Neural cell (in vitro differentiated cells): Measurements from ENCODE around the gene CELF4. TPM values are rescaled to one million over a fixed set of nuclear protein-coding genes. Genes with fewer than 3 reads are reported as not detected.

Source experiments
- H2AFZ ChIP-seq: fragments of 200-600, 300-800 bp; sonication (generic), shearing (Covaris generic); 2 replicates; pipeline ENCODE4 v1.6.0; 2014; ENCODE audit warnings: low read depth, mild to moderate bottlenecking, antibody characterized with exemption, low read length, moderate library complexity
- H3F3A ChIP-seq: fragments of 200-600 bp; shearing (Covaris generic); 2 replicates; pipeline ENCODE4 v1.6.1; 2016; ENCODE audit warnings: mild to moderate bottlenecking, moderate library complexity, mixed read lengths, antibody characterized with exemption, low read length; ENCODE audit not compliant: insufficient read depth, poor library complexity, severe bottlenecking
- H3K27ac ChIP-seq: fragments of 200-600, 300-800 bp; sonication (generic), shearing (Covaris generic); 2 replicates; pipeline ENCODE4 v1.5.1; 2014; ENCODE audit warnings: mild to moderate bottlenecking, low read length, moderate library complexity
- H3K27me3 ChIP-seq: fragments of 300-800, 200-600 bp; sonication (generic), shearing (Covaris generic); 2 replicates; pipeline ENCODE4 v1.6.0; 2014; ENCODE audit warnings: mild to moderate bottlenecking, low read depth, low read length, moderate library complexity; ENCODE audit not compliant: insufficient read depth
- H3K36me3 ChIP-seq: fragments of 300-800, 200-600 bp; sonication (generic), shearing (Covaris generic); 2 replicates; pipeline ENCODE4 v1.5.1; 2014; ENCODE audit warnings: mild to moderate bottlenecking, antibody characterized with exemption, low read length, moderate library complexity; ENCODE audit not compliant: insufficient read depth
- H3K4me2 ChIP-seq: fragments of 300-800, 200-600 bp; sonication (generic), shearing (Covaris generic); 2 replicates; pipeline ENCODE4 v1.6.0; 2014; ENCODE audit warnings: mild to moderate bottlenecking, low read length
- H3K4me3 ChIP-seq: fragments of 300-800, 200-600 bp; sonication (generic), shearing (Covaris generic); 2 replicates; pipeline ENCODE4 v1.5.1; 2014; ENCODE audit warnings: mild to moderate bottlenecking, low read length, moderate library complexity
- H3K79me2 ChIP-seq: fragments of 200-600 bp; shearing (Covaris generic); replicated peaks from 2 replicates; pipeline ENCODE4 v1.6.0; 2014; ENCODE audit warnings: mild to moderate bottlenecking, low read length, moderate library complexity; ENCODE audit not compliant: insufficient read depth
- H3K9ac ChIP-seq: fragments of 300-800, 200-600 bp; sonication (generic), shearing (Covaris generic); 2 replicates; pipeline ENCODE4 v1.6.1; 2016; ENCODE audit warnings: mild to moderate bottlenecking, low read length, mixed read lengths
- H3K9me2 ChIP-seq: fragments of 200-600 bp; shearing (Covaris generic); 2 replicates; pipeline ENCODE4 v1.6.1; 2016; ENCODE audit warnings: mild to moderate bottlenecking, low read length, mixed read lengths; ENCODE audit not compliant: insufficient read depth
- H3K9me3 ChIP-seq: fragments of 200-600, 300-800 bp; sonication (generic), shearing (Covaris generic); 2 replicates; pipeline ENCODE4 v1.6.1; 2016; ENCODE audit warnings: mild to moderate bottlenecking, mixed run types, low read length, moderate library complexity, mixed read lengths
- H4K20me1 ChIP-seq: fragments of 200-600 bp; shearing (Covaris generic); 2 replicates; pipeline ENCODE4 v1.6.1; 2016; ENCODE audit warnings: mild to moderate bottlenecking, mixed run types; ENCODE audit not compliant: insufficient read depth
- EP300 ChIP-seq: fragments of 450-650 bp; conservative IDR thresholded peaks from 2 replicates; pipeline ENCODE4 v1.6.1; 2014; ENCODE audit warnings: antibody characterized with exemption, mild to moderate bottlenecking, moderate library complexity; ENCODE audit not compliant: poor library complexity, severe bottlenecking
- EZH2 ChIP-seq: fragments of 200-600, 300-800 bp; shearing (Covaris generic), sonication (generic); IDR thresholded peaks from 2 replicates; pipeline ENCODE4 v1.6.1; 2014; ENCODE audit warnings: antibody characterized with exemption, low read length, borderline replicate concordance, mild to moderate bottlenecking; ENCODE audit not compliant: insufficient read depth, poor library complexity, severe bottlenecking
- MXI1 ChIP-seq: fragments of 450-650 bp; conservative IDR thresholded peaks from 2 replicates; pipeline ENCODE4 v1.6.1; 2014; ENCODE audit warnings: antibody characterized with exemption, mild to moderate bottlenecking; ENCODE audit not compliant: poor library complexity, severe bottlenecking
- POLR2AphosphoS5 ChIP-seq: IDR thresholded peaks from 2 replicates; pipeline ENCODE4 v1.6.1; 2012
- RAD21 ChIP-seq: fragments of 450-650 bp; conservative IDR thresholded peaks from 2 replicates; pipeline ENCODE4 v1.6.1; 2014; ENCODE audit warnings: antibody characterized with exemption, mild to moderate bottlenecking, moderate library complexity
- REST ChIP-seq: IDR thresholded peaks from 2 replicates; pipeline ENCODE4 v1.6.1; 2012; ENCODE audit warnings: borderline replicate concordance
- SMC3 ChIP-seq: fragments of 450-650 bp; conservative IDR thresholded peaks from 2 replicates; pipeline ENCODE4 v1.6.1; 2014; ENCODE audit warnings: antibody characterized with exemption, mild to moderate bottlenecking, moderate library complexity; ENCODE audit not compliant: poor library complexity
- TAF1 ChIP-seq: IDR thresholded peaks from 2 replicates; pipeline ENCODE4 v1.6.1; 2012; ENCODE audit warnings: low read depth
- polyA plus RNA-seq: library from polyadenylated mRNA; depleted of rRNA; stranded (reverse); fragments of >200 nt; gene quantifications from 2 replicates; pipeline ENCODE4 v1.2.3, GENCODE V29; 2014
- TF ChIP-seq, protein P1 (sequence below): fragments of 450-650 bp; IDR thresholded peaks from 2 replicates; pipeline ENCODE4 v1.5.1; 2014; ENCODE audit warnings: antibody characterized with exemption, mild to moderate bottlenecking, moderate library complexity; ENCODE audit not compliant: poor library complexity, severe bottlenecking

Gene CELF4
- polyA plus RNA-seq, 1 donor from 2014 or later, result 191 TPM

DNA sequence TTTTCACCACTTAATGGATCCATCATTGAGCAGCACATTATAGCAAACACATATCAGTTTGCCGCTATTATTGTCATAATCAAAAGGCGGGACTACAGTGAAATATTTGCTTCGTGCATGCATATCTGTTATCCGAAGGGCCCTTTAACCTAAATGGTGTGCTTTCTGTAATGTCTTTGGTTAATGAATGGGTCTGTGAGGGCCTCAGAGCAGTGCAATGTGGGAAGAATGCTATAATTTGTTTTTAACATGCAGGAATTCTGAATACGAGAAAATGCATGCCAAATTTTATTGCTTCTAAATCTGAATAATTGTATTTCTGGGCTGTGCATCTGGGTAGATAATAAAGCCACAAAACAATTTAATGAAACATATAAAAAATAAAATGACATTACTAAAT, 32.8 kb upstream of the CELF4 start:
- no peaks in the 10 kb centered on the region for H3K27me3 ChIP-seq
- TF ChIP-seq EZH2 (no peak), POLR2AphosphoS5 (no peak), REST (no peak), SMC3 (no peak), TAF1 (no peak), RAD21 (no peak), EP300 (no peak), MXI1 (no peak)
- TF ChIP-seq, protein P1, sequence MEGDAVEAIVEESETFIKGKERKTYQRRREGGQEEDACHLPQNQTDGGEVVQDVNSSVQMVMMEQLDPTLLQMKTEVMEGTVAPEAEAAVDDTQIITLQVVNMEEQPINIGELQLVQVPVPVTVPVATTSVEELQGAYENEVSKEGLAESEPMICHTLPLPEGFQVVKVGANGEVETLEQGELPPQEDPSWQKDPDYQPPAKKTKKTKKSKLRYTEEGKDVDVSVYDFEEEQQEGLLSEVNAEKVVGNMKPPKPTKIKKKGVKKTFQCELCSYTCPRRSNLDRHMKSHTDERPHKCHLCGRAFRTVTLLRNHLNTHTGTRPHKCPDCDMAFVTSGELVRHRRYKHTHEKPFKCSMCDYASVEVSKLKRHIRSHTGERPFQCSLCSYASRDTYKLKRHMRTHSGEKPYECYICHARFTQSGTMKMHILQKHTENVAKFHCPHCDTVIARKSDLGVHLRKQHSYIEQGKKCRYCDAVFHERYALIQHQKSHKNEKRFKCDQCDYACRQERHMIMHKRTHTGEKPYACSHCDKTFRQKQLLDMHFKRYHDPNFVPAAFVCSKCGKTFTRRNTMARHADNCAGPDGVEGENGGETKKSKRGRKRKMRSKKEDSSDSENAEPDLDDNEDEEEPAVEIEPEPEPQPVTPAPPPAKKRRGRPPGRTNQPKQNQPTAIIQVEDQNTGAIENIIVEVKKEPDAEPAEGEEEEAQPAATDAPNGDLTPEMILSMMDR, result no peak

GRCh38 chr18:37590346-37590745, 24.7 kb upstream of the CELF4 start:
- Histone ChIP-seq H3K9me3 (no peaks in the 10 kb centered on the region), H3K4me2 (no peak overlapping the region), H3F3A (no peaks in the 10 kb centered on the region), H3K9ac (no peak overlapping the region), H4K20me1 (no peaks in the 10 kb centered on the region), H3K27me3 (no peaks in the 10 kb centered on the region), H3K4me3 (no peak overlapping the region), H3K27ac (no peak overlapping the region), H3K79me2 (no peaks in the 10 kb centered on the region), H2AFZ (no peak overlapping the region), H3K36me3 (no peaks in the 10 kb centered on the region), H3K9me2 (no peaks in the 10 kb centered on the region)
- TF ChIP-seq SMC3, result no peak
- no peak for TF ChIP-seq MXI1
- no peak for TF ChIP-seq POLR2AphosphoS5
- no peak for TF ChIP-seq RAD21
- TF ChIP-seq EP300, result no peak
- TF ChIP-seq, protein P1, result no peak
- TF ChIP-seq EZH2, result no peak
- TF ChIP-seq REST, result no peak
- TF ChIP-seq TAF1, result no peak

More for the DNA sequence above, 32.8 kb upstream of the CELF4 start:
- no peak overlapping the region for H3K4me2 ChIP-seq
- H4K20me1 ChIP-seq, result no peaks in the 10 kb centered on the region
- no peaks in the 10 kb centered on the region for H3K9me2 ChIP-seq
- H3K79me2 ChIP-seq, result no peaks in the 10 kb centered on the region
- H2AFZ ChIP-seq, result no peak overlapping the region
- H3F3A ChIP-seq, result no peaks in the 10 kb centered on the region
- H3K27ac ChIP-seq, result no peak overlapping the region
- no peaks in the 10 kb centered on the region for H3K9me3 ChIP-seq
- H3K4me3 ChIP-seq, result no peak overlapping the region
- H3K36me3 ChIP-seq, result no peaks in the 10 kb centered on the region
- no peak overlapping the region for H3K9ac ChIP-seq
